Loucy (cell line): Measurements from ENCODE around the gene RHOF.
A peak's percentile ranks its signal among the peaks of the same experiment; 100 is the strongest.
"Not testable (repeated sequence)": the region's sequence is repeated elsewhere in the genome, so short reads cannot be mapped to it uniquely, and the experiment has no call there.

Source experiments
- H2AFZ ChIP-seq: fragments of 200-600 bp; sonication (generic); 2 replicates; pipeline ENCODE4 v1.6.0; 2016; ENCODE audit warnings: antibody characterized with exemption, mild to moderate bottlenecking, low read length, moderate library complexity
- H3F3A ChIP-seq: fragments of 200-600 bp; 2 replicates; pipeline ENCODE4 v1.6.0; 2016; ENCODE audit warnings: antibody characterized with exemption, low read depth, mild to moderate bottlenecking
- H3K27me3 ChIP-seq: fragments of 200-600 bp; sonication (generic); 2 replicates; pipeline ENCODE4 v1.6.1; 2014; ENCODE audit warnings: low read length, mild to moderate bottlenecking; ENCODE audit not compliant: insufficient read depth, poor library complexity, severe bottlenecking
- H3K36me3 ChIP-seq: fragments of 200-600 bp; sonication (generic); 2 replicates; pipeline ENCODE4 v1.6.1; 2016; ENCODE audit warnings: low read length; ENCODE audit not compliant: insufficient read depth
- H3K4me1 ChIP-seq: fragments of 200-600 bp; sonication (generic); 2 replicates; pipeline ENCODE4 v1.5.1; 2014; ENCODE audit warnings: low read length, mild to moderate bottlenecking; ENCODE audit not compliant: insufficient read depth, poor library complexity, severe bottlenecking
- H3K4me2 ChIP-seq: fragments of 200-600 bp; sonication (generic); 2 replicates; pipeline ENCODE4 v1.6.0; 2014; ENCODE audit warnings: antibody characterized with exemption, low read length, low read depth, mild to moderate bottlenecking; ENCODE audit not compliant: poor library complexity, severe bottlenecking
- H3K4me3 ChIP-seq: fragments of 200-600 bp; sonication (generic); 2 replicates; pipeline ENCODE4 v1.5.1; 2014; ENCODE audit warnings: low read length, mild to moderate bottlenecking, mixed read lengths; ENCODE audit not compliant: poor library complexity, severe bottlenecking
- H3K79me2 ChIP-seq: fragments of 200-600 bp; sonication (generic); 2 replicates; pipeline ENCODE4 v1.6.1; 2014; ENCODE audit warnings: low read length; ENCODE audit not compliant: insufficient read depth
- H3K9ac ChIP-seq: fragments of 200-600 bp; sonication (generic); 2 replicates; pipeline ENCODE4 v1.6.0; 2014; ENCODE audit warnings: mild to moderate bottlenecking, low read depth, low read length, moderate library complexity; ENCODE audit not compliant: poor library complexity, severe bottlenecking
- H3K9me2 ChIP-seq: fragments of 200-600 bp; sonication (generic); replicated peaks from 2 replicates; pipeline ENCODE4 v1.6.1; 2016; ENCODE audit warnings: low read depth, low read length, mixed read lengths
- H3K9me3 ChIP-seq: fragments of 200-600 bp; sonication (generic); 2 replicates; pipeline ENCODE4 v1.6.1; 2014; ENCODE audit warnings: mild to moderate bottlenecking, antibody characterized with exemption, low read length, low read depth; ENCODE audit not compliant: insufficient read depth
- H4K20me1 ChIP-seq: fragments of 200-600 bp; sonication (generic); 2 replicates; pipeline ENCODE4 v1.6.0; 2014; ENCODE audit warnings: antibody characterized with exemption, low read length, mild to moderate bottlenecking; ENCODE audit not compliant: insufficient read depth, poor library complexity, severe bottlenecking
- CTCF ChIP-seq: fragments of 200-600 bp; sonication (generic); conservative IDR thresholded peaks from 2 replicates; pipeline ENCODE4 v1.5.1; 2014; ENCODE audit warnings: mild to moderate bottlenecking, antibody characterized with exemption, low read length
- EZH2phosphoT487 ChIP-seq: fragments of 200-600 bp; IDR thresholded peaks from 2 replicates; pipeline ENCODE4 v1.6.1; 2018; ENCODE audit warnings: antibody characterized with exemption, mild to moderate bottlenecking, moderate library complexity, borderline replicate concordance

Gene RHOF

DNA sequence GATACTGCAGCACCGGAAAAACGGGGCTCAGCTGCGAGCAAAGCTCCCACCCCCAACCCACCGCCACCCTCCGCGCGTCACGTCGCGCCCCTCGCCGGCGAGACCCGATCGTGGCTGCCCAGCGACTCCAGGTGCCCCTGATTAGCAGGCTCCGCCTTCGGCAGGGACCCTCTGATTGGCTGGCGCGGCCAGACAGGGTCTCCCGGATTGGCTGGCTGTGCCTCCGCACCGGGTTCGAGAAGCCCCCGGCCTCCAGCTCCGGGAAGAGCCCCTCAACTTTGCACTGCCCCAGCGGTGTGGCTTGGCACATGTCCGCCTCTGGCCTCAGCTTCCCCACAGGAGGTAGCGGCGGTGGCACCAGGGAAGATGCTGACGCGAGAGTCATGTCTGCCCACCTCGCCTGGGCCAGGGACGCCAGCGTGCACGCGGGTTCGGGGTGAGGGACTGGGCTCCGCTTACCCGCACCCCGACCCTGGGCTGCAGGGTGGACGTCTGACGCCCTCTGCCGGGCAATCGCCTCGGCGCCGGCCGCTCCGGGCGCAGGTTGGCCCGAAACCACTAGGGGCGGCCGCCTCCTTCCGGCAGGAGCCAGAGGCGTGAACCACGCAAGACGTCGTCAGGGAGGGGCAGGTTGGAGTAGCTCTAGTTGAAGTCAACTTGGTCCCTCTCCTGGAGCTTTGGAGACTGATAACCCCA is 498 bp upstream of the RHOF start:
- H3K4me2 ChIP-seq, result peak overlapping the region; percentile 95
- H3K27me3 ChIP-seq, result no peaks in the 10 kb centered on the region
- H4K20me1 ChIP-seq, result peaks cover 52% of the 10 kb centered on the region
- H3K9me2 ChIP-seq, result no peaks in the 10 kb centered on the region
- 0 out of 2 replicates have a peak, but pooled peaks cover 5% of the 10 kb centered on the region for H3K36me3 ChIP-seq
- peak overlapping the region; percentile 95 for H3K9ac ChIP-seq
- no peaks in the 10 kb centered on the region for H3K9me3 ChIP-seq
- peak; percentile 98 for TF ChIP-seq CTCF
- no peak for TF ChIP-seq EZH2phosphoT487
- peak overlapping the region; percentile 94 for H3K4me3 ChIP-seq
- peak overlapping the region; percentile 76 for H2AFZ ChIP-seq
- H3K4me1 ChIP-seq, result peaks cover 50% of the 10 kb centered on the region
- peaks cover 71% of the 10 kb centered on the region for H3K79me2 ChIP-seq
- peaks cover 9% of the 10 kb centered on the region; the same call in 1 of the 2 replicates for H3F3A ChIP-seq

- TF ChIP-seq CTCF (peak; percentile 32), EZH2phosphoT487 (no peak)
- Histone ChIP-seq H3F3A (peaks cover 9% of the 10 kb centered on the region; the same call in 1 of the 2 replicates), H3K9me2 (no peaks in the 10 kb centered on the region), H3K79me2 (peaks cover 71% of the 10 kb centered on the region), H4K20me1 (peaks cover 51% of the 10 kb centered on the region), H3K9ac (peak overlapping the region; percentile 95), H2AFZ (peak overlapping the region; percentile 35; the same call in 1 of the 2 replicates), H3K4me3 (peak overlapping the region; percentile 94), H3K27me3 (no peaks in the 10 kb centered on the region), H3K36me3 (no peaks in the 10 kb centered on the region), H3K4me2 (peak overlapping the region; percentile 95), H3K9me3 (no peaks in the 10 kb centered on the region), H3K4me1 (peaks cover 50% of the 10 kb centered on the region)
Measured at GRCh38 chr12:121792607-121793439, 665 bp downstream of the RHOF start.

- H3F3A ChIP-seq, result peaks cover 9% of the 10 kb centered on the region; the same call in 1 of the 2 replicates
- no peaks in the 10 kb centered on the region for H3K9me3 ChIP-seq
- H2AFZ ChIP-seq, result no peak overlapping the region
- H3K4me3 ChIP-seq, result peak overlapping the region; percentile 94
- no peaks in the 10 kb centered on the region for H3K9me2 ChIP-seq
- TF ChIP-seq CTCF (no peak), EZH2phosphoT487 (no peak)
- peak overlapping the region; percentile 95 for H3K4me2 ChIP-seq
- no peaks in the 10 kb centered on the region for H3K27me3 ChIP-seq
- H3K79me2 ChIP-seq, result peaks cover 71% of the 10 kb centered on the region
- H3K36me3 ChIP-seq, result no peaks in the 10 kb centered on the region
- H3K9ac ChIP-seq, result peak overlapping the region; percentile 95
- peaks cover 43% of the 10 kb centered on the region for H4K20me1 ChIP-seq
- peaks cover 57% of the 10 kb centered on the region for H3K4me1 ChIP-seq
Measured at GRCh38 chr12:121791671-121792551, 1.6 kb downstream of the RHOF start.

- H3K4me1 ChIP-seq, result peaks cover 62% of the 10 kb centered on the region
- peaks cover 35% of the 10 kb centered on the region for H4K20me1 ChIP-seq
- H2AFZ ChIP-seq, H3K36me3 ChIP-seq, H3F3A ChIP-seq, H3K9me2 ChIP-seq, H3K9me3 ChIP-seq, H3K27me3 ChIP-seq: not testable (repeated sequence)
- H3K4me3 ChIP-seq, result peak overlapping the region; percentile 94
- peak overlapping the region; percentile 95 for H3K4me2 ChIP-seq
- peaks cover 73% of the 10 kb centered on the region for H3K79me2 ChIP-seq
- peak overlapping the region; percentile 77 for H3K9ac ChIP-seq
Measured at GRCh38 chr12:121790785-121791184, 2.7 kb downstream of the RHOF start.
